ENCODE data around the gene KDM6B. TPM values are rescaled to one million over a fixed set of nuclear protein-coding genes. Genes with fewer than 3 reads are reported as not detected.

KDM6B gene
- total RNA-seq, 1 experiment from 2014 or later = 19.9 TPM

DNA sequence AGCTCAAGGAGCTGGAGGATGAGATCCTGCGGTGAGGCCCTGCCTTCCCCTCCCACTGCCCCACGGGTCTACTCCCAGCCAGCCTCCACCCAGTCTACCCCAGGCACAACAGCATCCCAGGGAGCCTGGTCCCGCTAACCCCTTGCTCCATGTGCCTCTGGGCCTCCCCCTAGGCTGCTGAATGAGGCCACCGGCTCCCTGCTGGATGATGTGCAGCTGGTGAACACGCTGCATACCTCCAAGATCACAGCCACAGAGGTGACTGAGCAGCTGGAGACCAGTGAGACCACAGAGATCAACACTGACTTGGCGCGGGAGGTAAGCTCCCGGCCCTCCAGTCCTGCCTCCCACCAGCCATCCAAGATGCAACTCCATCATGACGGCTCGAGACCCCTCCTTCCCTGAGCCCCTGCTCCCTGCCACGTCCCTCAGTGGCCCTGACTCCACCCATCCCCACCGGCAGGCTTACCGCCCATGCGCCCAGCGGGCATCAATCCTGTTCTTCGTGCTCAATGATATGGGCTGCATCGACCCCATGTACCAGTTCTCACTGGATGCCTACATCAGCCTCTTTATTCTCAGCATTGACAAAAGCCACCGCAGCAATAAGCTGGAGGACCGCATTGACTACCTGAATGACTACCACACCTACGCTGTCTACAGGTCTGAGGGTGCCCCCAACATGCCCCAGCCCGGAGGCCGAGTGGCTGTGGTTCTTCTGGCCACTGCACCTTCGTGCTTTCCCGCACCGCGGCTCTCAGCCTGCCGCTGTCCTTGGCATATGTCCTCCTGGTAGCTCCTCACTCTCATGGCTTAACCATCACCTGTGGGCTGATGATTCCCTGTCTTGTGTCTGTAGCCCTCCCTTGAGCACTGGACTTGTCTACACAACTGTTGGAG, 15.0 kb upstream of the KDM6B start:
- ChIA-PET POLR2A (no interaction called here), CTCF (interaction anchor here (0.6 to 0.9 kb wide), 2 partner anchors 62 to 94 kb away, joined by 3 read pairs; no protein-coding TSS in a partner anchor)
- in situ Hi-C loops (cut with HindIII; ENCODE audit: low pct_unique_long_range_greater_than_20kb, low sequenced_read_pairs) = no loop called here
- TF ChIP-seq SIN3A (IDR thresholded peaks at IDR 0.05; ENCODE audit: borderline replicate concordance, insufficient read depth, low read depth, low read length) (no peak), TCF7L2 (IDR thresholded peaks at IDR 0.05; ENCODE audit: low read depth, low read length) (no peak), POLR2AphosphoS5 (IDR thresholded peaks at IDR 0.05; ENCODE audit: low read depth, low read length) (no peak)
- TF ChIP-seq, protein P1, sequence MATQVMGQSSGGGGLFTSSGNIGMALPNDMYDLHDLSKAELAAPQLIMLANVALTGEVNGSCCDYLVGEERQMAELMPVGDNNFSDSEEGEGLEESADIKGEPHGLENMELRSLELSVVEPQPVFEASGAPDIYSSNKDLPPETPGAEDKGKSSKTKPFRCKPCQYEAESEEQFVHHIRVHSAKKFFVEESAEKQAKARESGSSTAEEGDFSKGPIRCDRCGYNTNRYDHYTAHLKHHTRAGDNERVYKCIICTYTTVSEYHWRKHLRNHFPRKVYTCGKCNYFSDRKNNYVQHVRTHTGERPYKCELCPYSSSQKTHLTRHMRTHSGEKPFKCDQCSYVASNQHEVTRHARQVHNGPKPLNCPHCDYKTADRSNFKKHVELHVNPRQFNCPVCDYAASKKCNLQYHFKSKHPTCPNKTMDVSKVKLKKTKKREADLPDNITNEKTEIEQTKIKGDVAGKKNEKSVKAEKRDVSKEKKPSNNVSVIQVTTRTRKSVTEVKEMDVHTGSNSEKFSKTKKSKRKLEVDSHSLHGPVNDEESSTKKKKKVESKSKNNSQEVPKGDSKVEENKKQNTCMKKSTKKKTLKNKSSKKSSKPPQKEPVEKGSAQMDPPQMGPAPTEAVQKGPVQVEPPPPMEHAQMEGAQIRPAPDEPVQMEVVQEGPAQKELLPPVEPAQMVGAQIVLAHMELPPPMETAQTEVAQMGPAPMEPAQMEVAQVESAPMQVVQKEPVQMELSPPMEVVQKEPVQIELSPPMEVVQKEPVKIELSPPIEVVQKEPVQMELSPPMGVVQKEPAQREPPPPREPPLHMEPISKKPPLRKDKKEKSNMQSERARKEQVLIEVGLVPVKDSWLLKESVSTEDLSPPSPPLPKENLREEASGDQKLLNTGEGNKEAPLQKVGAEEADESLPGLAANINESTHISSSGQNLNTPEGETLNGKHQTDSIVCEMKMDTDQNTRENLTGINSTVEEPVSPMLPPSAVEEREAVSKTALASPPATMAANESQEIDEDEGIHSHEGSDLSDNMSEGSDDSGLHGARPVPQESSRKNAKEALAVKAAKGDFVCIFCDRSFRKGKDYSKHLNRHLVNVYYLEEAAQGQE (IDR thresholded peaks at IDR 0.05; ENCODE audit: insufficient read depth in 1 of 2, low read depth in 2 of 2, low read length in 1 of 2) = no peak
- TF ChIP-seq, protein P2, sequence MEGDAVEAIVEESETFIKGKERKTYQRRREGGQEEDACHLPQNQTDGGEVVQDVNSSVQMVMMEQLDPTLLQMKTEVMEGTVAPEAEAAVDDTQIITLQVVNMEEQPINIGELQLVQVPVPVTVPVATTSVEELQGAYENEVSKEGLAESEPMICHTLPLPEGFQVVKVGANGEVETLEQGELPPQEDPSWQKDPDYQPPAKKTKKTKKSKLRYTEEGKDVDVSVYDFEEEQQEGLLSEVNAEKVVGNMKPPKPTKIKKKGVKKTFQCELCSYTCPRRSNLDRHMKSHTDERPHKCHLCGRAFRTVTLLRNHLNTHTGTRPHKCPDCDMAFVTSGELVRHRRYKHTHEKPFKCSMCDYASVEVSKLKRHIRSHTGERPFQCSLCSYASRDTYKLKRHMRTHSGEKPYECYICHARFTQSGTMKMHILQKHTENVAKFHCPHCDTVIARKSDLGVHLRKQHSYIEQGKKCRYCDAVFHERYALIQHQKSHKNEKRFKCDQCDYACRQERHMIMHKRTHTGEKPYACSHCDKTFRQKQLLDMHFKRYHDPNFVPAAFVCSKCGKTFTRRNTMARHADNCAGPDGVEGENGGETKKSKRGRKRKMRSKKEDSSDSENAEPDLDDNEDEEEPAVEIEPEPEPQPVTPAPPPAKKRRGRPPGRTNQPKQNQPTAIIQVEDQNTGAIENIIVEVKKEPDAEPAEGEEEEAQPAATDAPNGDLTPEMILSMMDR (IDR thresholded peaks at IDR 0.05) = no peak
- Histone ChIP-seq H3K9me3 (ENCODE audit: control insufficient read depth, insufficient read depth, low read depth, low read length) (no peaks in the 10 kb centered on the region), H3K27me3 (ENCODE audit: control insufficient read depth, insufficient read depth, low read length) (no peaks in the 10 kb centered on the region), H3K36me3 (ENCODE audit: control insufficient read depth, insufficient read depth, low read length) (no peaks in the 10 kb centered on the region), H3K4me3 (ENCODE audit: low read depth in 2 of 2, low read length in 2 of 2) (no peak overlapping the region), H3K27ac (ENCODE audit: low read length) (no peak overlapping the region), H3K4me1 (ENCODE audit: control insufficient read depth, insufficient read depth, low read length) (no peaks in the 10 kb centered on the region)
- BruUV-seq (replicated peaks) = no TSS peak
- ATAC-seq (no peak), DNase-seq (ENCODE audit: low read depth, low spot score) (no peak)
- intact Hi-C loops (cut with micrococcal nuclease; ENCODE audit: unreplicated experiment) = no loop called here

- no peaks in the 10 kb centered on the region for H3K27me3 ChIP-seq (ENCODE audit: control insufficient read depth, insufficient read depth, low read length)
- intact Hi-C loops (cut with micrococcal nuclease; ENCODE audit: unreplicated experiment) = no loop called here
These were observed 13.8 kb upstream of the KDM6B start for GRCh38 chr17:7820231-7820630.

More at GRCh38 chr17:7820231-7820630, 13.8 kb upstream of the KDM6B start:
- in situ Hi-C loops (cut with HindIII; ENCODE audit: low pct_unique_long_range_greater_than_20kb, low sequenced_read_pairs) = no loop called here
- Histone ChIP-seq H3K4me3 (ENCODE audit: low read depth in 2 of 2, low read length in 2 of 2) (no peak overlapping the region), H3K27ac (ENCODE audit: low read length) (no peak overlapping the region), H3K9me3 (ENCODE audit: control insufficient read depth, insufficient read depth, low read depth, low read length) (no peaks in the 10 kb centered on the region), H3K4me1 (ENCODE audit: control insufficient read depth, insufficient read depth, low read length) (no peaks in the 10 kb centered on the region), H3K36me3 (ENCODE audit: control insufficient read depth, insufficient read depth, low read length) (no peaks in the 10 kb centered on the region)
- TF ChIP-seq, protein P2 (IDR thresholded peaks at IDR 0.05) = no peak
- no peak for ATAC-seq
- ChIA-PET POLR2A (no interaction called here), CTCF (no interaction called here)
- DNase-seq (ENCODE audit: low read depth, low spot score) = no peak
- no TSS peak for BruUV-seq (replicated peaks)

Measured in Panc1 (cell line).